ENCODE measurements around the gene GTSE1. TPM values are rescaled to one million over a fixed set of nuclear protein-coding genes. Genes with fewer than 3 reads are reported as not detected.

Gene GTSE1
- polyA plus RNA-seq, 1 of the 3 experiments (the other 2 are of a cell fraction), result 12.2 TPM

- DNase-seq, result peak; percentile 65
- Histone ChIP-seq H3K4me2 (peak overlapping the region; percentile 93), H4K20me1 (ENCODE audit: insufficient read depth) (peaks cover 9% of the 10 kb centered on the region), H3K4me1 (ENCODE audit: control insufficient read depth in 1 of 2, insufficient read depth in 2 of 2, low read depth in 1 of 2, low read length in 1 of 2) (peaks cover 6 to 15% of the 10 kb centered on the region in 2 experiments; a peak in 3 of 4 replicates), H3K4me3 (ENCODE audit: low read depth in 2 of 2, low read length in 1 of 2) (peak overlapping the region; percentile 95 to 96), H3K9me3 (no peaks in the 10 kb centered on the region), H3F3A (replicated peaks; ENCODE audit: insufficient read depth) (peaks cover 18% of the 10 kb centered on the region), H3K27me3 (ENCODE audit: insufficient read depth) (no peaks in the 10 kb centered on the region), H2AFZ (ENCODE audit: low read depth) (peak overlapping the region; percentile 99; the same call in 1 of the 2 replicates), H3K9me2 (no peaks in the 10 kb centered on the region), H3K9ac (peak overlapping the region; percentile 81), H3K79me2 (ENCODE audit: insufficient read depth) (peaks cover 48% of the 10 kb centered on the region), H3K27ac (ENCODE audit: low read depth in 2 of 2, low read length in 1 of 2) (peak overlapping the region; percentile 79 to 80), H3K36me3 (replicated peaks in 1 of 2; ENCODE audit: control insufficient read depth in 1 of 2, insufficient read depth in 2 of 2, low read length in 1 of 2) (peaks cover 33 to 41% of the 10 kb centered on the region in 2 experiments)
- WGBS (ENCODE audit: low lambda C conversion rate), result 10% methylated on average over 23 of the region's 42 CpGs
- CTCF ChIA-PET, result interaction anchor here (0.7 to 3.8 kb wide), 8 partner anchors 19 to 221 kb away, joined by 3 to 14 read pairs (median 3); no protein-coding TSS in a partner anchor
- POLR2A ChIA-PET, result interaction anchor here (1.0 to 1.1 kb wide), 4 partner anchors 12 to 423 kb away, joined by 3 to 4 read pairs (median 3); no protein-coding TSS in a partner anchor
- TF ChIP-seq REST (IDR thresholded peaks at IDR 0.05; ENCODE audit: low read depth, low read length) (no peak), EZH2phosphoT487 (IDR thresholded peaks at IDR 0.05; ENCODE audit: borderline replicate concordance, low read depth) (no peak), POLR2AphosphoS5 (IDR thresholded peaks at IDR 0.05; ENCODE audit: low read depth, low read length) (no peak), TCF12 (IDR thresholded peaks at IDR 0.05) (no peak), RFX5 (IDR thresholded peaks at IDR 0.05; ENCODE audit: low read length) (no peak), NRF1 (IDR thresholded peaks at IDR 0.05; ENCODE audit: low read depth, low read length) (no peak), CHD2 (IDR thresholded peaks at IDR 0.05; ENCODE audit: low read length, partially characterized antibody) (no peak), ZBTB33 (IDR thresholded peaks at IDR 0.05; ENCODE audit: borderline replicate concordance, low read depth) (no peak), GATA2 (CRISPR knock-in tag; IDR thresholded peaks at IDR 0.05) (no peak), SIN3A (IDR thresholded peaks at IDR 0.05; ENCODE audit: borderline replicate concordance, low read depth, low read length) (no peak), TEAD4 (IDR thresholded peaks at IDR 0.05; ENCODE audit: borderline replicate concordance, insufficient read depth) (no peak)
Measured at GRCh38 chr22:46336119-46337078, 39.7 kb downstream of the GTSE1 start.
